Measurements from ENCODE around the gene SCYL2.

The SCYL2 gene

DNA sequence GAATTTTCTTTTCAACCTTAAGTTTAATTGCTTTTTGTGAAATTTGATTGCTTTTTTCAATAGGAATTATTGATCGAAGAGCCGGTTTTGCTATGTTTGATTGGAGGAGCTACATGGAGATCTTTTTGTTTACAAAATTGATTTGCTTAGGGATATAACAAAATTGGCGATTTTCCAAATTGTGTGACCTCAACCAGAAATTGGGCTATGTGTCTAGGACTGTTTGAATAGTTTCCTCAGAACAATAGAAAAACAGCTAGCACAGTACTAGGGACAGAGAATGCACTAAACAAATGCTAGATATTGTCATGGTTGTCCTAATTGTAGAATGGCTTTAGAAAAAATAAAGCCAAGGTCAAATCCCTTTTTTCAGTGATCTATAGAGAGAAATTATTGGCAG, 92.3 kb downstream of the SCYL2 start:
- Histone ChIP-seq H3K4me1 (no peaks in the 10 kb centered on the region), H3K27me3 (no peaks in the 10 kb centered on the region; the same call in 1 of the 2 replicates), H3K9me3 (no peaks in the 10 kb centered on the region), H3K36me3 (no peaks in the 10 kb centered on the region), H3K4me3 (ENCODE audit: low read depth, low read length) (no peak overlapping the region)
- TF ChIP-seq, protein P1, sequence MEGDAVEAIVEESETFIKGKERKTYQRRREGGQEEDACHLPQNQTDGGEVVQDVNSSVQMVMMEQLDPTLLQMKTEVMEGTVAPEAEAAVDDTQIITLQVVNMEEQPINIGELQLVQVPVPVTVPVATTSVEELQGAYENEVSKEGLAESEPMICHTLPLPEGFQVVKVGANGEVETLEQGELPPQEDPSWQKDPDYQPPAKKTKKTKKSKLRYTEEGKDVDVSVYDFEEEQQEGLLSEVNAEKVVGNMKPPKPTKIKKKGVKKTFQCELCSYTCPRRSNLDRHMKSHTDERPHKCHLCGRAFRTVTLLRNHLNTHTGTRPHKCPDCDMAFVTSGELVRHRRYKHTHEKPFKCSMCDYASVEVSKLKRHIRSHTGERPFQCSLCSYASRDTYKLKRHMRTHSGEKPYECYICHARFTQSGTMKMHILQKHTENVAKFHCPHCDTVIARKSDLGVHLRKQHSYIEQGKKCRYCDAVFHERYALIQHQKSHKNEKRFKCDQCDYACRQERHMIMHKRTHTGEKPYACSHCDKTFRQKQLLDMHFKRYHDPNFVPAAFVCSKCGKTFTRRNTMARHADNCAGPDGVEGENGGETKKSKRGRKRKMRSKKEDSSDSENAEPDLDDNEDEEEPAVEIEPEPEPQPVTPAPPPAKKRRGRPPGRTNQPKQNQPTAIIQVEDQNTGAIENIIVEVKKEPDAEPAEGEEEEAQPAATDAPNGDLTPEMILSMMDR (IDR thresholded peaks at IDR 0.05; ENCODE audit: low read depth, low read length): no peak
- no peak for DNase-seq

DNA sequence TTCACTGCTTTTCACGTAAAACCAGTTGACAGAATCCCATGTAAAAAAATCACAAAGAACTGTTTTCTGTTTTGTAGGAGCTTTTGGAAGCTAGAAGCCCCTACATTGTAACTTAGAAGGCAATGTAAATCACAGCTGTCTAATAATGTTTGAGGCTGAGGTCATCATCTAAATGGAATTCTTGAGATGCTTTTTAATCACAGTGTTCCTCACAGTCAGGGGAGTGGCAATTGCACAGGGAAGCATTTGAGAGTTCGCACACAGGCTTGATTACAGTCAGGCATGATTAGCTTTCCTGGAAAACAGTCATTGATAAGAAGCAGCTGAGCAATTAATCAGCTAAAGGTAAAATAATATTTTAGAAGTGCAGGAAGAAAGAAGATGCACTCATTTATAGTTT, 92.8 kb downstream of the SCYL2 start:
- no peaks in the 10 kb centered on the region; the same call in 1 of the 2 replicates for H3K27me3 ChIP-seq
- no peak overlapping the region for H3K4me3 ChIP-seq (ENCODE audit: low read depth, low read length)
- H3K4me1 ChIP-seq: no peaks in the 10 kb centered on the region
- H3K9me3 ChIP-seq: no peaks in the 10 kb centered on the region
- no peak for DNase-seq
- H3K36me3 ChIP-seq: no peaks in the 10 kb centered on the region
- TF ChIP-seq, protein P1 (IDR thresholded peaks at IDR 0.05; ENCODE audit: low read depth, low read length): no peak

DNA sequence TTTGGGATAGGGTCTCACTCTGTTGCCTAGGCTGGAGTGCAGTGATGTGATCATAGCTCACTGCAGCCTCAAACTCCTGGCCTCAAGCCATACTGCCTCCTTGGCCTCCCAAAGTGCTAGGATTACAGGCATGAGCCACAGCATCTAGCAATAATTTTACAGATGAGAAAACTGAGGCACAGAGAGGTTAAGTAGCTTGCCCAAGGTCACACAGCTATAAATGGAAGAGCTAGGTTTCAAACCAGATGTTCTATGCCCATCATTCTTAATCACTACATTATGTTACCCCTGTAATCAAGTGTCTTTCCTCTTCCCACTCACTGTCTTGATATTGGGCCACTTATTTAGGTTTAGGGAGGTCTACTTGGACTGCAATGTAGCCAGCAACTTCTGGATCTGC, 93.5 kb downstream of the SCYL2 start:
- Histone ChIP-seq H3K36me3 (no peaks in the 10 kb centered on the region), H3K9me3 (no peaks in the 10 kb centered on the region), H3K4me1 (no peaks in the 10 kb centered on the region), H3K4me3 (ENCODE audit: low read depth, low read length) (no peak overlapping the region), H3K27me3 (no peaks in the 10 kb centered on the region; the same call in 1 of the 2 replicates)
- TF ChIP-seq, protein P1 (IDR thresholded peaks at IDR 0.05; ENCODE audit: low read depth, low read length): no peak
- DNase-seq: no peak

DNA sequence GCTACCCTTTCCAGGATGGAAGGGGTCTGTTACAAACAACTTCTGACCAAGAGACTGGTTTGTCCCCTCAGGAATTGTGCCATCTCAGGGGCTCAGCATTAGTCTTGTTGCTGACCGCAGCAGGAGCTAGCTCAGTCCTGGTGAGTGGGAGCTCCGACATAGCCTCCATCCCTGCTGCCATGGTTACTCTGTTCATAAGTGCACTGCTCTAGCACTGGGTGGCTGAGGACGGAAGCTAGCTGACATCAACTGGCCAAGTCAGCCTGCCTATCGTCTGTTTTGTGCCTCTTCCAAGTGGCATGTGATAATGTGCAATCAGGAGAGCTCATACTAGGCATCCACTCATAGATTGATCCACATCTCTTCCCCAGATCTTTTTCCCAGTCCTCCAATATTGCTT, 97.3 kb downstream of the SCYL2 start:
- Histone ChIP-seq H3K27me3 (no peaks in the 10 kb centered on the region), H3K9me3 (no peaks in the 10 kb centered on the region), H3K4me1 (no peaks in the 10 kb centered on the region), H3K4me3 (ENCODE audit: low read depth, low read length) (no peak overlapping the region), H3K36me3 (no peaks in the 10 kb centered on the region)
- no peak for DNase-seq
- TF ChIP-seq, protein P1 (IDR thresholded peaks at IDR 0.05; ENCODE audit: low read depth, low read length): no peak

DNA sequence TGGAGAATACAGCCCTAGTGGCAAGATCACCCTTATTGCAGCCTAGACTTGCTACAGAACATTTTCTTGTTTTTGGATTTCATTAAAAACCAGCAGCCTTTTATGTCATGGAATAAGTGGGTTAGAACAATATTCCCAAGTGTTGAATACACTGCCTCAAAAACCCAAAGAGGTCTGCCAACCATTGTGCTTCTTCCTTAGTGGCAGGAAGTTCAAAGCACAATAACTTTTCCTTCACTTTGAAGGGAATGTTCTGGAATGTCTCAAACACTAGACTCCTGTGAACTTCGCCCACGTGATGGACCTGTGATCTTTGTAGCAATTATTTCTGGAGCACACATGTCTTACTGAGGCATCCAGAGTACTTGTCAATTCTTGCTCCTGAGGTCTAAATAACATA, 98.4 kb downstream of the SCYL2 start:
- no peak for DNase-seq
- H3K36me3 ChIP-seq: no peaks in the 10 kb centered on the region
- TF ChIP-seq, protein P1 (IDR thresholded peaks at IDR 0.05; ENCODE audit: low read depth, low read length): no peak
- no peaks in the 10 kb centered on the region for H3K9me3 ChIP-seq
- H3K4me1 ChIP-seq: no peaks in the 10 kb centered on the region
- H3K4me3 ChIP-seq (ENCODE audit: low read depth, low read length): no peak overlapping the region
- no peaks in the 10 kb centered on the region for H3K27me3 ChIP-seq

DNA sequence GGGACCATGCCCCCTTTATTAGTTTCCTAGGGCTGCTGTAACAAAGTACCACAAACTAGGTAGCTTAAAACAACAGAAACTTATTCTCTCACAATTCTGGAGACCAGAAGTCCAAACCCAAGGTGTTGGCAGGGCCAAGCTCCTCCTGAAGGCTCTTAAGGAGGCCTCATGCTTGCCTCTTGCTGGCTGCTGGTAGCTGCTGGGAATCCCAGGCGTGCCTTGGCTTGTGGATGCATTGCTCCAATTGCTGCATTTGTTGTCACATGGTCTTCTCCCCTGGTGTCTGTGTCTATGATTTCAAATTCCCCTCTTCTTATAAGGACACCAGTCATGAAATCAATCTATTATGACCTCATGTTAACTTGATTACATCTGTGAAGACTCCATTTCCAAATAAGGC, 101.1 kb downstream of the SCYL2 start:
- TF ChIP-seq, protein P1 (IDR thresholded peaks at IDR 0.05; ENCODE audit: low read depth, low read length): no peak
- H3K9me3 ChIP-seq: no peaks in the 10 kb centered on the region
- no peak for DNase-seq
- H3K36me3 ChIP-seq: no peaks in the 10 kb centered on the region
- H3K27me3 ChIP-seq: no peaks in the 10 kb centered on the region
- H3K4me1 ChIP-seq: no peaks in the 10 kb centered on the region
- no peak overlapping the region for H3K4me3 ChIP-seq (ENCODE audit: low read depth, low read length)

Data from BE2C (cell line).